GM12875 (cell line): Measurements from ENCODE around the gene UBE2N.
A peak's percentile ranks its signal among the peaks of the same experiment; 100 is the strongest.
"Not testable (repeated sequence)": the region's sequence is repeated elsewhere in the genome, so short reads cannot be mapped to it uniquely, and the experiment has no call there.

Experiments used
- H3K4me3 ChIP-seq: one replicate; pipeline ENCODE4 v1.5.1; 2011; ENCODE audit warnings: low read depth, low read length, control low read depth
- CTCF ChIP-seq: IDR thresholded peaks from 2 replicates; pipeline ENCODE4 v1.5.1; 2011; ENCODE audit warnings: low read depth, mild to moderate bottlenecking, control low read depth, inconsistent platforms, low read length, moderate library complexity, borderline replicate concordance; ENCODE audit not compliant: insufficient read depth

The UBE2N gene

GRCh38 chr12:93393425-93393824 is 48.3 kb downstream of the UBE2N start:
- no peak for TF ChIP-seq CTCF
- no peak overlapping the region for H3K4me3 ChIP-seq

GRCh38 chr12:93390549-93391297 is 51.0 kb downstream of the UBE2N start:
- H3K4me3 ChIP-seq, result no peak overlapping the region
- TF ChIP-seq CTCF, result no peak

DNA sequence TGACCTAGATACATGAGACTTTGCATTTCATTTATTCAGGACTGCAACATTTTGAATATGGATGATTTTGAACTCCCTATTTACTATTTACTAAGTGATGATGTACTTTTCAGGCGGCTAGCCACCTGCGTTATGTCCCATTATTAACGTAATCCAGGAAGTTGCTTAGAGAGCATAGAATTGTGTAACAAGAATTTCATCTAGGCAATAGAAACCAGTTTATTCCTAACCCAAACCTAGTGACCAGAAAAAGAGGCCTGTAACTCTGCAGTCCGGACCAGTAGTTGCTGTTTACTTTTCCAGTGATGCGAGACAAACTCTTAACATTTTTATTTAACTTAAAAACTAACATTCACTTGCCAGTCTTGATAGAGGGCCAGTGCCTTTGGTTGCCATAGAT is 51.7 kb downstream of the UBE2N start:
- no peak for TF ChIP-seq CTCF
- no peak overlapping the region for H3K4me3 ChIP-seq

DNA sequence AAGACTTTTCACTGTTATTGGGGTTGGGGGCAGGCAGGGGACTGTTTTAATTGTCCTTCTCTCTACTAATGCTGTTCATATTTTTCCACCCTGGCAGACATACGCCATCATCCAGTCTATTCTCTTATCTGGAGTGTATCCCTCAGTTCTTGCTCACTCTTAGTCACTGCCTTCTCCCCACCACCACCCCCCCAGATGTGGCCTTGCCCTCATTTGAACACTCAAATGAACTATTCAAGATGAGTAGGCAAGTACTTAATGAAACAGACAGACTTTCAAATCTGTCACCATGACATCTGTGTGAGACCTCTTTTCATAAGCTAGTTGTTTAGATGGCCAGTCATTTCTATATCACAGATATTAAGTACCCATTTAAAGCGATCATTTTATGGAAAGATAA is 54.0 kb downstream of the UBE2N start:
- H3K4me3 ChIP-seq, result no peak overlapping the region
- no peak for TF ChIP-seq CTCF

DNA sequence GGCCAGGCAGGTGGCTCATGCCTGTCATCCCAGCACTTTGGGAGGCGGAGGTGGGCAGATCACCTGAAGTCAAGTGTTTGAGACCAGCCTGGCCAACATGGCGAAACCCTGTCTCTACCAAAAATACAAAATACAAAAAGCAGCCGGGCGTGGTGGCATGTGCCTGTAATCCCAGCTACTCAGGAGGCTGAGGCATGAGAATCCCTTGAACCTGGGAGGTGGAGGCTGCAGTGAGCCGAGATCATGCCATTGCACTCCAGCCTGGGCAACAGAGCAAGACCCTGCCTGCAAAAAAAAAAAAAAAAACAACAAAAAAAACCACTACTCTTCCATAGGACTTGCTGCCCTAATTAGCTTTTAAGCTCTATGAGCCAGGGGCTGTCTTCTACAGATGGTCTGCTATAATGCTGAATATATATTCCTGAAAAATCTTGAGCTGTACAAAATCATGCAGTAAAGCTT is 59.7 kb downstream of the UBE2N start:
- not testable (repeated sequence) for H3K4me3 ChIP-seq

- H3K4me3 ChIP-seq, result peak overlapping the region; percentile 0
- no peak for TF ChIP-seq CTCF
Measured at GRCh38 chr12:93381161-93381975, 60.4 kb downstream of the UBE2N start.

- TF ChIP-seq CTCF, result no peak
- H3K4me3 ChIP-seq, result peak overlapping the region; percentile 96
Measured at GRCh38 chr12:93380480-93381121, 61.1 kb downstream of the UBE2N start.
